Mesenchymal stem cell (in vitro differentiated cells and primary cell): ENCODE results near the gene IQCF6.

ENCODE experiments used
- DNase-seq: peaks from one replicate; pipeline ENCODE4 v3.0.0-alpha.2; 2013
- H2AFZ ChIP-seq: one replicate; pipeline ENCODE4 v1.6.1; 2013; ENCODE audit warnings: low read depth, mild to moderate bottlenecking, control low read depth, inconsistent platforms, low read length, moderate library complexity
- H2AK5ac ChIP-seq: 2 replicates; pipeline ENCODE4 v1.6.1; 2013; ENCODE audit warnings: low read length, moderate library complexity, mild to moderate bottlenecking, inconsistent platforms; ENCODE audit not compliant: severe bottlenecking
- H2BK120ac ChIP-seq: one replicate; pipeline ENCODE4 v1.6.1; 2013; ENCODE audit warnings: low read depth, mild to moderate bottlenecking, inconsistent platforms, low read length, moderate library complexity
- H2BK12ac ChIP-seq, 2 experiments: one replicate each; pipeline ENCODE4 v1.6.1; 2013; ENCODE audit warnings: inconsistent platforms in 2 of 2, low read length in 2 of 2, mild to moderate bottlenecking in 2 of 2, moderate library complexity in 2 of 2, control low read depth in 1 of 2
- H2BK15ac ChIP-seq: one replicate; pipeline ENCODE4 v1.6.1; 2013; ENCODE audit warnings: mild to moderate bottlenecking, low read depth, inconsistent platforms; ENCODE audit not compliant: poor library complexity, severe bottlenecking
- H2BK5ac ChIP-seq: 2 replicates; pipeline ENCODE4 v1.6.1; 2013; ENCODE audit warnings: low read depth, mild to moderate bottlenecking, low read length, control low read depth, inconsistent platforms; ENCODE audit not compliant: poor library complexity, severe bottlenecking
- H3K14ac ChIP-seq, 2 experiments: one replicate each; pipeline ENCODE4 v1.6.1; 2013; ENCODE audit warnings: inconsistent platforms in 2 of 2, low read length in 2 of 2, control low read depth in 1 of 2, mild to moderate bottlenecking in 1 of 2, moderate library complexity in 1 of 2
- H3K18ac ChIP-seq, 2 experiments: one replicate each; pipeline ENCODE4 v1.6.1; 2013; ENCODE audit warnings: inconsistent platforms in 2 of 2, low read length in 2 of 2, control low read depth in 1 of 2, low read depth in 1 of 2, mild to moderate bottlenecking in 1 of 2
- H3K23ac ChIP-seq, 2 experiments: one replicate each; pipeline ENCODE4 v1.6.1; 2013; ENCODE audit warnings: inconsistent platforms in 2 of 2, low read length in 2 of 2, mild to moderate bottlenecking in 2 of 2, moderate library complexity in 2 of 2, control low read depth in 1 of 2
- H3K27ac ChIP-seq: 2 replicates; pipeline ENCODE4 v1.5.1; 2013; ENCODE audit warnings: mild to moderate bottlenecking, moderate library complexity, low read length, control low read depth, inconsistent platforms; ENCODE audit not compliant: poor library complexity, severe bottlenecking
- H3K27me3 ChIP-seq, 2 experiments: 2 replicates each; pipeline versions ENCODE4 v1.6.1 to v1.7.0; 2013; ENCODE audit warnings: low read length in 2 of 2, mild to moderate bottlenecking in 2 of 2, moderate library complexity in 2 of 2, control low read depth in 1 of 2, inconsistent platforms in 1 of 2; ENCODE audit not compliant: control insufficient read depth in 1 of 2, insufficient read depth in 1 of 2
- H3K36me3 ChIP-seq, 2 experiments: 2 replicates each; pipeline versions ENCODE4 v1.6.1 to v1.7.0; 2013; ENCODE audit warnings: low read length in 2 of 2, control low read depth in 1 of 2, inconsistent platforms in 1 of 2, low read depth in 1 of 2, mild to moderate bottlenecking in 1 of 2; ENCODE audit not compliant: insufficient read depth in 2 of 2, control insufficient read depth in 1 of 2
- H3K4ac ChIP-seq, 2 experiments: one replicate each; pipeline ENCODE4 v1.6.1; 2013; ENCODE audit warnings: inconsistent platforms in 2 of 2, low read length in 2 of 2, mild to moderate bottlenecking in 2 of 2, moderate library complexity in 2 of 2, control low read depth in 1 of 2, low read depth in 1 of 2
- H3K4me1 ChIP-seq: 2 replicates; pipeline ENCODE4 v1.6.1; 2013; ENCODE audit warnings: low read depth, low read length, control low read depth; ENCODE audit not compliant: control insufficient read depth, insufficient read depth
- H3K4me2 ChIP-seq: 2 replicates; pipeline ENCODE4 v1.6.1; 2013; ENCODE audit warnings: low read length, mild to moderate bottlenecking, inconsistent platforms; ENCODE audit not compliant: poor library complexity, severe bottlenecking
- H3K4me3 ChIP-seq, 2 experiments: 2 replicates each; pipeline versions ENCODE4 v1.5.1 to v1.7.0; 2013; ENCODE audit warnings: low read length in 2 of 2, mild to moderate bottlenecking in 2 of 2, control low read depth in 1 of 2, low read depth in 1 of 2; ENCODE audit not compliant: insufficient read depth in 1 of 2
- H3K79me1 ChIP-seq: replicated peaks from 2 replicates; pipeline ENCODE4 v1.6.1; 2013; ENCODE audit warnings: mild to moderate bottlenecking, control low read depth, low read length, inconsistent platforms; ENCODE audit not compliant: poor library complexity, severe bottlenecking
- H3K9ac ChIP-seq: 2 replicates; pipeline ENCODE4 v1.7.0; 2013; ENCODE audit warnings: mild to moderate bottlenecking, low read length, moderate library complexity
- H3K9me3 ChIP-seq: 2 replicates; pipeline ENCODE4 v1.7.0; 2013; ENCODE audit warnings: mild to moderate bottlenecking, low read length; ENCODE audit not compliant: control insufficient read depth
- H4K8ac ChIP-seq: one replicate; pipeline ENCODE4 v1.6.1; 2013; ENCODE audit warnings: inconsistent platforms, mild to moderate bottlenecking, low read length, moderate library complexity
- H4K91ac ChIP-seq: one replicate; pipeline ENCODE4 v1.6.1; 2013; ENCODE audit warnings: mild to moderate bottlenecking, low read length, inconsistent platforms
- WGBS: methylation state at CpG from one replicate; pipeline ENCODE4 v1.1.7; 2013; ENCODE audit warnings: mixed read lengths; 5-methylcytosine and 5-hydroxymethylcytosine counted together

IQCF6 gene

DNA sequence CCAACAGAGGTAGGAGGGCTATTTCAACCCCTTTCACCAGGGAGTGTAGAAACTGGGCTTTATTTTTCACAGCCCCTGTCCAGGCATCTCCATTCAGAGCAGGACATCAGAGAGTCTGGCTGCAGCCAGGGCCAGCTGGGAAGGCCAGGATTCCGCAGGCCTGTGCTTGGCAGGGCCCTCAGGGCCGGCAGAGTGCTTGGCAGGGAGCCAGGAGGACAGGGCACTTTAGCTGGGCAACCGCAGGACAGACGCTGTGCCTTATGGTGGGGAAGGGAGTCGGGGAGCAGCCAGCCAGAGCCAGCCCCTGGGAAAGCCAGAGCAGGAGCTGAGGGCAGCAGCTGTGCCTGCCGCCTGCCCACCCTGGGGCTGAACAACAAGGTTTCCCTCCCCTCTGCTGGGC lies 34.5 kb upstream of the IQCF6 start:
- H4K91ac ChIP-seq = no peak overlapping the region

DNA sequence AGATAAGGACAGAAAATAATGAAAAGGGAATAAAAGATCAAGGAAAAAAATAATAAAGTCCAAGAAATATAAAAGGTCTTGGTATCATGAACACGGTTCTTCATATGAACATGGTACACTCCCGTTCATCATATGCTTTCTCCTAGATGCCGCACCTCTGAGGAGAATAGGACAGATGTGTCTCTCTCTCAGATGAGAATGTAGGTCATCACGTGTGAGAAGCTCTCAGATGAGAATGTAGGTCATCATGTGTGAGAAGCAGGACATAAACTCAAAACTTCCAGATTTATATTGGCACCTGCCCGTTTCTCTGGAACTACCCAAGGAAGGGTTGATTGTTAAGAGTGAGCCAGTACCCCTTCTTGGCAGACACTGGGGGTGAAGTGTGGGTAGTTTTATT lies 29.9 kb upstream of the IQCF6 start:
- Histone ChIP-seq H4K8ac (no peak overlapping the region), H3K14ac (no peak overlapping the region), H3K9me3 (no peaks in the 10 kb centered on the region), H3K23ac (no peak overlapping the region), H3K4me1 (no peaks in the 10 kb centered on the region), H3K79me1 (no peaks in the 10 kb centered on the region), H3K18ac (no peak overlapping the region), H4K91ac (no peak overlapping the region), H3K27me3 (peaks cover 0 to 10% of the 10 kb centered on the region in 2 experiments), H3K9ac (no peak overlapping the region), H2AK5ac (no peak overlapping the region), H2BK5ac (no peak overlapping the region), H3K4me2 (no peak overlapping the region), H3K4me3 (no peak overlapping the region), H3K4ac (no peak overlapping the region), H2BK12ac (no peak overlapping the region), H2BK15ac (no peak overlapping the region), H2AFZ (no peak overlapping the region), H3K27ac (no peak overlapping the region), H3K36me3 (no peaks in the 10 kb centered on the region), H2BK120ac (no peak overlapping the region)
- WGBS = 89% methylated on average over 4 of the region's 5 CpGs
- DNase-seq = no peak

More for the DNA sequence above, 34.5 kb upstream of the IQCF6 start:
- Histone ChIP-seq H2AFZ (no peak overlapping the region), H3K36me3 (no peaks in the 10 kb centered on the region), H3K27me3 (peaks cover 6 to 12% of the 10 kb centered on the region in 2 experiments), H3K4me2 (no peak overlapping the region), H3K4me3 (no peak overlapping the region), H2BK15ac (no peak overlapping the region), H3K9ac (no peak overlapping the region), H3K18ac (no peak overlapping the region), H3K4ac (no peak overlapping the region), H3K14ac (no peak overlapping the region), H4K8ac (no peak overlapping the region), H3K9me3 (no peaks in the 10 kb centered on the region), H3K4me1 (no peaks in the 10 kb centered on the region), H2BK12ac (no peak overlapping the region), H3K23ac (no peak overlapping the region), H3K79me1 (no peaks in the 10 kb centered on the region), H2AK5ac (no peak overlapping the region), H2BK5ac (no peak overlapping the region), H2BK120ac (no peak overlapping the region), H3K27ac (no peak overlapping the region)
- no peak for DNase-seq
- 84% methylated on average over 6 of the region's 6 CpGs for WGBS

GRCh38 chr3:51802106-51802703 lies 23.2 kb upstream of the IQCF6 start:
- H3K4ac ChIP-seq = no peak overlapping the region
- H3K9me3 ChIP-seq = no peaks in the 10 kb centered on the region
- no peak overlapping the region for H3K14ac ChIP-seq
- H2AK5ac ChIP-seq = no peak overlapping the region
- H3K23ac ChIP-seq = no peak overlapping the region
- H3K27ac ChIP-seq = no peak overlapping the region
- peaks cover 26 to 58% of the 10 kb centered on the region in 2 experiments for H3K27me3 ChIP-seq
- no peak overlapping the region for H2BK15ac ChIP-seq
- H3K4me1 ChIP-seq = no peaks in the 10 kb centered on the region
- no peak overlapping the region for H2BK12ac ChIP-seq
- WGBS = 35% methylated on average over 10 of the region's 11 CpGs
- H2AFZ ChIP-seq = no peak overlapping the region
- no peak overlapping the region for H3K9ac ChIP-seq
- H3K4me3 ChIP-seq = no peak overlapping the region
- H3K79me1 ChIP-seq = no peaks in the 10 kb centered on the region
- H3K4me2 ChIP-seq = no peak overlapping the region
- H4K91ac ChIP-seq = no peak overlapping the region
- H3K36me3 ChIP-seq = no peaks in the 10 kb centered on the region
- H4K8ac ChIP-seq = no peak overlapping the region
- H2BK5ac ChIP-seq = no peak overlapping the region
- DNase-seq = no peak
- H3K18ac ChIP-seq = no peak overlapping the region
- no peak overlapping the region for H2BK120ac ChIP-seq

DNA sequence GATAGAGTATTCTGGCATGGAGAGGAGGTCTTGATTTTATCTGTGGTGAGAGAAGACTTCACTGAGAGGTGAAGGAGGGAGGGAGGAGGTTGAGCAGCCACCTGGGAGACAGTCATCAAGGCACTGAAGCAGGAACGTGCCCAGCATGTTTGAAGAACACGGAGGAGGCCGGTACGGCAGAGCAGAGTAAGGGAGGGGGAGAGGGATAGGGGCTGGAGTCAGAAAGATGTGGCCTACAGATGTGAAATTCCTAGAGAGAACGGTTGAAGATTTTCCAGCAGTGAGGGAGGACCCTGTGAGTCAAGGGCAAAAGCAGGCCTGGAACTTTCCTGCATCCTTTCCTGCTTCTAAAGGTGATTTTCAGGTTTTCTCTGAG lies 21.7 kb upstream of the IQCF6 start:
- Histone ChIP-seq H2BK120ac (no peak overlapping the region), H2AFZ (no peak overlapping the region), H3K9me3 (no peaks in the 10 kb centered on the region), H3K18ac (no peak overlapping the region), H3K14ac (no peak overlapping the region), H3K9ac (no peak overlapping the region), H3K4me1 (no peaks in the 10 kb centered on the region), H4K8ac (no peak overlapping the region), H3K4ac (no peak overlapping the region), H3K79me1 (no peaks in the 10 kb centered on the region), H3K4me2 (no peak overlapping the region), H2BK12ac (no peak overlapping the region), H4K91ac (no peak overlapping the region), H2AK5ac (no peak overlapping the region), H3K36me3 (no peaks in the 10 kb centered on the region), H3K4me3 (no peak overlapping the region), H3K27me3 (peaks cover 34 to 68% of the 10 kb centered on the region in 2 experiments), H3K27ac (no peak overlapping the region), H2BK15ac (no peak overlapping the region), H2BK5ac (no peak overlapping the region), H3K23ac (no peak overlapping the region)
- DNase-seq = no peak
- 30% methylated on average over 5 of the region's 5 CpGs for WGBS
